Measurements from ENCODE around the gene GNB3. TPM values are rescaled to one million over a fixed set of nuclear protein-coding genes. Genes with fewer than 3 reads are reported as not detected.
"Not testable (repeated sequence)": the region's sequence is repeated elsewhere in the genome, so short reads cannot be mapped to it uniquely, and the experiment has no call there.

GNB3 gene
- total RNA-seq, 1 experiment from 2014 or later, result 20.7 TPM

- CTCF ChIA-PET, result no interaction called here
Measured at GRCh38 chr12:6883683-6884082, 43.0 kb downstream of the GNB3 start.

GRCh38 chr12:6884539-6884938 is 43.8 kb downstream of the GNB3 start:
- CTCF ChIA-PET, result no interaction called here
- Histone ChIP-seq H3K27me3 (replicated peaks; ENCODE audit: insufficient read depth, low read depth, low read length, poor library complexity) (no peaks in the 10 kb centered on the region), H3K27ac (ENCODE audit: low read depth, low read length, poor library complexity, severe bottlenecking) (no peak overlapping the region), H3K36me3 (ENCODE audit: insufficient read depth, low read length, poor library complexity, severe bottlenecking) (no peaks in the 10 kb centered on the region), H3K4me1 (ENCODE audit: insufficient read depth, low read length, poor library complexity, severe bottlenecking) (no peaks in the 10 kb centered on the region), H3K9me3 (ENCODE audit: low read depth, low read length, poor library complexity, severe bottlenecking) (no peaks in the 10 kb centered on the region), H3K4me3 (ENCODE audit: low read depth, low read length, poor library complexity, severe bottlenecking) (no peak overlapping the region)
- TF ChIP-seq EZH2 (IDR thresholded peaks at IDR 0.05; ENCODE audit: borderline replicate concordance, low read depth, low read length, poor library complexity, severe bottlenecking), result no peak
- no peak for TF ChIP-seq CTCF (conservative IDR thresholded peaks at IDR 0.05; ENCODE audit: low read depth, low read length)
- no peak for DNase-seq (ENCODE audit: low spot score)
- POLR2A ChIA-PET (ENCODE audit: low non-redundant PET), result interaction anchor here (0.6 kb wide), 1 partner anchor 77 kb away, joined by 4 read pairs; no protein-coding TSS in a partner anchor
- intact Hi-C loops (cut with micrococcal nuclease; ENCODE audit: unreplicated experiment), result loop anchor here (5.0 kb wide), 1 partner anchor 848 kb away; no protein-coding TSS in a partner anchor
- BruUV-seq (replicated peaks), result no TSS peak

More at GRCh38 chr12:6883683-6884082, 43.0 kb downstream of the GNB3 start:
- DNase-seq (ENCODE audit: low spot score), result no peak
- Histone ChIP-seq H3K27me3 (replicated peaks; ENCODE audit: insufficient read depth, low read depth, low read length, poor library complexity) (no peaks in the 10 kb centered on the region), H3K4me1 (ENCODE audit: insufficient read depth, low read length, poor library complexity, severe bottlenecking) (no peaks in the 10 kb centered on the region), H3K27ac (ENCODE audit: low read depth, low read length, poor library complexity, severe bottlenecking) (no peak overlapping the region), H3K4me3 (ENCODE audit: low read depth, low read length, poor library complexity, severe bottlenecking) (no peak overlapping the region), H3K36me3 (ENCODE audit: insufficient read depth, low read length, poor library complexity, severe bottlenecking) (no peaks in the 10 kb centered on the region), H3K9me3 (ENCODE audit: low read depth, low read length, poor library complexity, severe bottlenecking) (no peaks in the 10 kb centered on the region)
- no TSS peak for BruUV-seq (replicated peaks)
- POLR2A ChIA-PET (ENCODE audit: low non-redundant PET), result no interaction called here
- TF ChIP-seq EZH2 (IDR thresholded peaks at IDR 0.05; ENCODE audit: borderline replicate concordance, low read depth, low read length, poor library complexity, severe bottlenecking), result no peak
- TF ChIP-seq CTCF (conservative IDR thresholded peaks at IDR 0.05; ENCODE audit: low read depth, low read length), result no peak
- intact Hi-C loops (cut with micrococcal nuclease; ENCODE audit: unreplicated experiment), result loop anchor here (5.0 kb wide), 1 partner anchor 849 kb away; no protein-coding TSS in a partner anchor

GRCh38 chr12:6886206-6886999 is 45.7 kb downstream of the GNB3 start:
- BruUV-seq (replicated peaks); H3K36me3 ChIP-seq (ENCODE audit: insufficient read depth, low read length, poor library complexity, severe bottlenecking); H3K27ac ChIP-seq (ENCODE audit: low read depth, low read length, poor library complexity, severe bottlenecking); intact Hi-C loops (cut with micrococcal nuclease; ENCODE audit: unreplicated experiment); DNase-seq (ENCODE audit: low spot score); H3K9me3 ChIP-seq (ENCODE audit: low read depth, low read length, poor library complexity, severe bottlenecking); H3K4me3 ChIP-seq (ENCODE audit: low read depth, low read length, poor library complexity, severe bottlenecking); H3K4me1 ChIP-seq (ENCODE audit: insufficient read depth, low read length, poor library complexity, severe bottlenecking); POLR2A ChIA-PET (ENCODE audit: low non-redundant PET); H3K27me3 ChIP-seq (replicated peaks; ENCODE audit: insufficient read depth, low read depth, low read length, poor library complexity): not testable (repeated sequence)
- CTCF ChIA-PET, result interaction anchor here (0.7 kb wide), 1 partner anchor 272 kb away, joined by 3 read pairs; no protein-coding TSS in a partner anchor

Data from A673 (cell line).